Brain microvascular endothelial cell (primary cell): ENCODE results near the gene BCAT1.

ENCODE experiments used
- DNase-seq: peaks from one replicate; pipeline ENCODE4 v3.0.0-alpha.2; 2020
- H3K27ac ChIP-seq: fragments of 250-450 bp; sonication (Bioruptor Pico); 2 replicates; pipeline ENCODE4 v1.5.1; 2020; ENCODE audit warnings: mild to moderate bottlenecking, moderate library complexity
- H3K27me3 ChIP-seq: fragments of 250-450 bp; sonication (Bioruptor Pico); replicated peaks from 2 replicates; pipeline ENCODE4 v1.5.1; 2020; ENCODE audit warnings: mild to moderate bottlenecking
- H3K36me3 ChIP-seq: fragments of 250-450 bp; sonication (Bioruptor Pico); replicated peaks from 2 replicates; pipeline ENCODE4 v1.5.1; 2020; ENCODE audit warnings: mild to moderate bottlenecking
- H3K4me3 ChIP-seq: 2 replicates; pipeline ENCODE4 v1.5.1; 2011; ENCODE audit warnings: low read depth, mild to moderate bottlenecking, control low read depth, low read length, moderate library complexity
- in situ Hi-C: cut with HindIII; loops from 2 replicates; pipeline ENCODE4 v1.10.0; 2017; ENCODE audit warnings: low sequenced_read_pairs, low pct_ligation_motif_present
- TF ChIP-seq, protein P1 (sequence below): IDR thresholded peaks from 2 replicates; pipeline ENCODE4 v1.5.1; 2011; ENCODE audit warnings: low read depth, mild to moderate bottlenecking, moderate library complexity, low read length, control low read depth, inconsistent platforms; ENCODE audit errors: missing control alignments

BCAT1 gene

DNA sequence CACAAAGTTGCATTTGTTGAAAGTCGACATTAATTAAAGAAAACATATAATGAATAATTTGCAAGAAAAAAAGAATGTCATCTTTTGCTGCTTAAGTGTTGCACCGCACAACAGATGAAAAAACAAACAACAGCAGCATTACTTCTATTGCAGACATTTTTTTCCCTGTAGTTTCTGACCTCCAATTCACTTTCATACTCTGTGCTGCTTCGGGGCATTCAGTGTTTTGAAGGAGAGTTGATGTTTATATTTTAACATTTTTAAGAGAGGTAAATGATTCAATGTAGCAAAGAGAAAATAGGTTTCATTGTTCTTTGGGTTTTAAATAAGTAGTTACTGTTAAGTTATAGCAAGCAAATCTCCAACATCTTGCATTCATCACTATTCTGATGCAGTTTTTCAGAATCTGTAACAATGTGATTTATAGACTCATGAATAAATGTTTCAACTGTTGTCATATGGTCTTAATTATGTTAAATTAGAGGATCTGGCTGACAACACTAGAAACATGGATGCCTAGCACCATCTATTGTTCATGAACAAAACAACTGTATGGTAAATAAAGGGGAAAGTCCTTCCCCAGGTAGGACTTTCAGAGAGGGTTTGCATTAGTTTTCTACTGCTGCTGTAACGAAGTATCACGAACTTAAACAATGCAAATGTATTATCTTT is 168.1 kb downstream of the BCAT1 start:
- Histone ChIP-seq H3K27me3 (no peaks in the 10 kb centered on the region), H3K36me3 (no peaks in the 10 kb centered on the region), H3K27ac (no peak overlapping the region), H3K4me3 (no peak overlapping the region)
- TF ChIP-seq, protein P1, sequence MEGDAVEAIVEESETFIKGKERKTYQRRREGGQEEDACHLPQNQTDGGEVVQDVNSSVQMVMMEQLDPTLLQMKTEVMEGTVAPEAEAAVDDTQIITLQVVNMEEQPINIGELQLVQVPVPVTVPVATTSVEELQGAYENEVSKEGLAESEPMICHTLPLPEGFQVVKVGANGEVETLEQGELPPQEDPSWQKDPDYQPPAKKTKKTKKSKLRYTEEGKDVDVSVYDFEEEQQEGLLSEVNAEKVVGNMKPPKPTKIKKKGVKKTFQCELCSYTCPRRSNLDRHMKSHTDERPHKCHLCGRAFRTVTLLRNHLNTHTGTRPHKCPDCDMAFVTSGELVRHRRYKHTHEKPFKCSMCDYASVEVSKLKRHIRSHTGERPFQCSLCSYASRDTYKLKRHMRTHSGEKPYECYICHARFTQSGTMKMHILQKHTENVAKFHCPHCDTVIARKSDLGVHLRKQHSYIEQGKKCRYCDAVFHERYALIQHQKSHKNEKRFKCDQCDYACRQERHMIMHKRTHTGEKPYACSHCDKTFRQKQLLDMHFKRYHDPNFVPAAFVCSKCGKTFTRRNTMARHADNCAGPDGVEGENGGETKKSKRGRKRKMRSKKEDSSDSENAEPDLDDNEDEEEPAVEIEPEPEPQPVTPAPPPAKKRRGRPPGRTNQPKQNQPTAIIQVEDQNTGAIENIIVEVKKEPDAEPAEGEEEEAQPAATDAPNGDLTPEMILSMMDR = peak; percentile 15
- in situ Hi-C loops = no loop called here
- no peak for DNase-seq

DNA sequence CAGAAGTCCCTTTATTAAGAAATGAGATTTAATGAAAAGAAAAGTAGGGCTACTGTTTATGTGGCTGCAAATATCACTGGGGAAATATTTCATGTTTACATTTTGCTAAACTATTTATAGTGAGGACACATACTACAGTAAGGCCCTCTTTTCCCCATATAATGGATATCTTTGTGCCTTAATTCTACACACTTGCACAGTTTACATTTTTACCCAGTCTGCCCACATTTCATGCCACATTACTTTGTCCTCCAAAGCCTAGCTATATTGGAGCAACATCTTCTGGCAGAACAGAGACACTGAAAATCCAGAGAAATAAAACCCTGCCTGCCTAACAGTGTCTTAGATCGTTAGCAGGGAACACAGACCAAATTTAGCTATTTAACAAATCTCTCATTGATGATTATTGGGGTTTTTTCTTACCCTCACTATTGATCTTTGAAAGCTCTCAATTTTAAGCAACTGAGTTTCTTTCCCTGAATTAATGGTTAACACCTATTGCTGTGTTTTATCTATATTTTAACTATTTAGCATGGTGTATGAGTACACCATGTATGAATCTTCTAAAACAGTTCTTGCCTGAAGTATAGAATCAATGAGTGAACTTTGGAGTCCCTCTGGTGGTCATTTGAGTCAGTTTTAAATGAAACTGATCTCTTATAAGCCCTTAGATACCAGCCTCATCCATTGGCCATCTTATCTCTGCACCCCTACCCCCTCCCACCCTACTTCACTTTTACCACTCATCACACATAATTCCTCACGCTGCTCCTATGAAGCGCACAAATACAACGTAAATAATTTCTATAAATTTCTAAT is 170.2 kb downstream of the BCAT1 start:
- Histone ChIP-seq H3K36me3 (no peaks in the 10 kb centered on the region), H3K27me3 (no peaks in the 10 kb centered on the region), H3K4me3 (no peak overlapping the region), H3K27ac (no peak overlapping the region)
- DNase-seq = peak; percentile 42
- TF ChIP-seq, protein P1 = peak; percentile 40
- in situ Hi-C loops = no loop called here

DNA sequence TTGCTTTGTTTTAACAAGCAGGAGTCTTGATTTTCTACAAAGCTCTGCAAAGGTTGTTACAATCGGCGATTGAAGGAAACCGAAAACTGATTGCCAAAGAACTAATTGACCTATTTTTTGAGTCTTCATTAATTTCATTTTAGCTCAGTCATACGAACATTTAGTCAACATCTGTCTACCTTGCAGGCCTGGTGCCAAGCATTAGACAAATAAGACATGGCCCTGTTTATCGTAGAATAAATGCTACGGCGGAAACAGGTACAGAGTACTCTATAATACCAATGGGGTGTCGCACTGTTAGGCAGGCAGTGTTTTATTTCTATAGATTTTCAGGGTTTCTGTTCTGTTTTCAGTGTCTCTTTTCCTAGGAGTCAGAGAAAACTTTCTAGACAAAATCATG is 171.5 kb downstream of the BCAT1 start:
- TF ChIP-seq, protein P1 = no peak
- no peak for DNase-seq
- Histone ChIP-seq H3K27ac (no peak overlapping the region), H3K4me3 (no peak overlapping the region), H3K36me3 (no peaks in the 10 kb centered on the region), H3K27me3 (no peaks in the 10 kb centered on the region)
- in situ Hi-C loops = no loop called here

DNA sequence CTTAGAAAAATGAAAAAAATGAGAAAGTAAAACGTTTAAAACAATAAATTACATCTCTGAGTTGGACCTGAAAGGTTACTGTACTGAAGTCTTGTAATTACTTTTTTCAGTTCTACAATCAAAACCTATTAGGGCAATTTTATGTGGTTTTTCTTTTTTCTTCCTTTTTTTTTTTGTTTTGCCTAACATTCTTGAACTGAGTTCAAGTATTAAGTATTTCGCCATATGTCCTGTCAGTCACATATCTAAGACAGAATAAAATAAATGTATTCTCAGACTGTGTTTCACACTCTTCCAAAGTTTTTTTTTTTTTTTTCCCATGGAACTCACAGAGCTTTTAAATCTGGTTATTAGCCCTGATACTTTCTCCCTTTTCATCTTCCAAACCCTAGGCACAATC is 172.0 kb downstream of the BCAT1 start:
- in situ Hi-C loops = no loop called here
- H3K4me3 ChIP-seq = no peak overlapping the region
- H3K27ac ChIP-seq = no peak overlapping the region
- DNase-seq = no peak
- H3K27me3 ChIP-seq = no peaks in the 10 kb centered on the region
- TF ChIP-seq, protein P1 = no peak
- no peaks in the 10 kb centered on the region for H3K36me3 ChIP-seq

DNA sequence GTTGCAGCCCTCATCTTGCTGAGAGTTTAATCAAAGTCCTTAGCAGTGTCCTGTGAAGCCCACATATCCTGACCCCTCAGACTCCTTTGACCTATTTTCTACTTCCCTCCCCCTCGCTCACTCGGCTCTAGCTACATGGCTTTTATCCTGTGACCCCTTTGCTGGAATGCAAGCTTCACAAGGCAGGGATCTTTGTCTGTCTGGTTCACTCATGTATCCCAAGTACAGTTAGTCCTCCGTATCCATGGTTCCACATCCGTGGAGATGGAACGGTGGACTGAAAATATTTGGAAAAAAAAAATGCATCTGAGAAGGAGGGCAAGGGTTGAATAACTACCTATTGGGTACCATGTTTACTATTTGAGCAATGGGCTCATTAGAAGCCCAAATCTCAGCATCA is 173.8 kb downstream of the BCAT1 start:
- H3K4me3 ChIP-seq = no peak overlapping the region
- no peaks in the 10 kb centered on the region for H3K27me3 ChIP-seq
- H3K27ac ChIP-seq = no peak overlapping the region
- in situ Hi-C loops = no loop called here
- TF ChIP-seq, protein P1 = no peak
- no peaks in the 10 kb centered on the region for H3K36me3 ChIP-seq
- no peak for DNase-seq
